ENCODE data around the gene LHPP. TPM values are rescaled to one million over a fixed set of nuclear protein-coding genes. Genes with fewer than 3 reads are reported as not detected.

LHPP gene
- total and polyA plus RNA-seq, 9 donors, result 4.3 to 19.9 (median 12.6) TPM

GRCh38 chr10:124564881-124565280 lies 103.3 kb downstream of the LHPP start:
- Histone ChIP-seq H3K4me1 (ENCODE audit: insufficient read depth) (peaks cover 5% of the 10 kb centered on the region), H3K9me3 (no peaks in the 10 kb centered on the region), H3K4me3 (no peak overlapping the region), H3K36me3 (no peaks in the 10 kb centered on the region), H3K27me3 (no peaks in the 10 kb centered on the region), H3K27ac (no peak overlapping the region)
- intact Hi-C loops (cut with DNase I), result no loop called here
- peak in 1 of 5 donors; percentile 23 for DNase-seq
- 44 to 57% (median 45%) methylated on average over 9 of the region's 9 CpGs for WGBS, 3 donors
- no peak for TF ChIP-seq POLR2A (IDR thresholded peaks at IDR 0.05)
- TF ChIP-seq EP300 (IDR thresholded peaks at IDR 0.05), result no peak
- no peak for TF ChIP-seq CTCF (IDR thresholded peaks at IDR 0.05)

DNA sequence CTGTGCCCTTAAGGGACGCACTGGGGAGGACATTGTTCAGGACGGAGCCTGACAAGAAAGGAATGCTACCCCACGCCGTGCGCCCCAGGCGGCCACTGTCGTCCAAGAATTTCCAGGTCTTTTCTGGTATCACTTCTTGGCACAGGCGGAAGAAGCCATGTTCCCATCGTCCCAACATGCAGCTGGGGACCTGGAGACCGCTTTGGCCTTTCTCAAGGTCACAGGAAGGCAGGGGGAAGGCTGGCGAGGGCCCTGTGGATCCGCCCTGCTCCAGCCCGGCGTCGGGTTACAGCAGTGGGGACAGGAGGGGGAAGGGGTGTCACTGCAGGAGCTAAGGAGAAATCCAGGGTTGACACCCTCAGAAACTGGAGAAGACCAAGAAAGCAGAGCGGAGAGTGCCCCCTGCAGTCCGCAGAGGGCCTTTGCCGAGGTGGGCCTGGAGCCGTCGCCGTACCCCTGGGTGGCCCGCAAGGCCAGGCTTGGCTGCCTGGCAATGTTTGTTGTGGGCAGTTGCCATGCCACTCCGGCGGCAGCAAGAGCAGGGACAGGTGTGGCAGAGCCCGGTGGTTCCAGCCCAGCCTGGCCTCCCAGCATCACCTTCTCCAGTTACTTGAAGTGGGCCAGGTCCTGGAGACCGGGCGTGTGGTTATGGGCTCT lies 104.1 kb downstream of the LHPP start:
- WGBS, 3 donors, result 68 to 75% (median 70%) methylated on average over 25 to 27 of the region's 27 CpGs
- peak in 1 of 5 donors; percentile 31 for DNase-seq

GRCh38 chr10:124566222-124566888 lies 104.7 kb downstream of the LHPP start:
- 91 to 95% (median 94%) methylated on average over 9 of the region's 9 CpGs for WGBS, 3 donors
- intact Hi-C loops (cut with DNase I), result no loop called here
- TF ChIP-seq POLR2A (IDR thresholded peaks at IDR 0.05) (no peak), CTCF (IDR thresholded peaks at IDR 0.05) (no peak), EP300 (IDR thresholded peaks at IDR 0.05) (no peak)
- Histone ChIP-seq H3K4me1 (ENCODE audit: insufficient read depth) (no peaks in the 10 kb centered on the region), H3K4me3 (no peak overlapping the region), H3K27ac (no peak overlapping the region), H3K9me3 (no peaks in the 10 kb centered on the region), H3K27me3 (no peaks in the 10 kb centered on the region), H3K36me3 (no peaks in the 10 kb centered on the region)
- DNase-seq, result peak in 1 of 5 donors; percentile 23

More for the DNA sequence above, 104.1 kb downstream of the LHPP start:
- Histone ChIP-seq H3K9me3 (no peaks in the 10 kb centered on the region), H3K36me3 (no peaks in the 10 kb centered on the region), H3K27ac (no peak overlapping the region), H3K4me3 (no peak overlapping the region), H3K27me3 (no peaks in the 10 kb centered on the region), H3K4me1 (ENCODE audit: insufficient read depth) (peaks cover 3% of the 10 kb centered on the region)
- no peak for TF ChIP-seq POLR2A (IDR thresholded peaks at IDR 0.05)
- no peak for TF ChIP-seq EP300 (IDR thresholded peaks at IDR 0.05)
- intact Hi-C loops (cut with DNase I), result no loop called here

DNA sequence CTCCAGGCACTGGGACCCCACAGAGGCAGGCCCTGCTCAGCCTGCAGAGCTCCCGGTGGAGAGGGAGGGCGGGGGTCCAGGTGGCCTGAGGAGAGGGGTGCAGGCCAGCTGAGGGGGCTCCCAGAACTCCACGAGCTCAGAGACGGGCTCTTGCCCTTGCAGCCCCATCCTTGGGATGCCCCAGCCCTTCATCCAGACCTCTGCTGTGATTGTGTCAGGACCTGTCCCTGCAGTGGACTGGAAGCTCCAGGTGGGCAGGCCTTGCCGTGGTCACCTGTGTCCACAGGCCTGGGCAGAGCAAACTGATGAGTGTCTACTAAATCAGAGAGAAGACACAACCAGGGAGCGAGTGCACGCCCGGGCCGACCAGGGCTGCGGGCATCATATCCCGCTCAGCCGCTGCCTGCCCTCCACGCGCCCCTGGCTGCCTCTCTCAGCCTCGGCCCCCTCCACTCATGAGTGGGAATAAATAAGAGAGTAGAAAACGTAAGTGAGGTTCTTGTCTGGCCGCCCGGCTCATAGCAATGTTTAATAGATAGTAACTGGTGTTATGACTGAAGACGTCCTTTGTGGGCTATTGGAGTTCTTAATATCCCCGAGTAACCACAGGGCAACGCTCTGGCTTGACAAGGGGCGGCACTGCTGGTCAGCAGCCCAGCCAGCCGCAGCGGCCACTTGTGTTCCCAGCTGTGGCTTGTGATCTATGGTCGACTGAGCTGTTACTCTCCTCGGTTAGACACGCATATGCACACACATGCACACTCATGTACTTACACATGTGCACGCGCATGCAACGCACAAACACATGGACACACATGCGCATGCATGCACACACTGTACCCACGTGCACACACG lies 105.6 kb downstream of the LHPP start:
- Histone ChIP-seq H3K36me3 (no peaks in the 10 kb centered on the region), H3K4me1 (ENCODE audit: insufficient read depth) (no peaks in the 10 kb centered on the region), H3K27ac (no peak overlapping the region), H3K9me3 (no peaks in the 10 kb centered on the region), H3K4me3 (no peak overlapping the region), H3K27me3 (no peaks in the 10 kb centered on the region)
- TF ChIP-seq POLR2A (IDR thresholded peaks at IDR 0.05) (no peak), CTCF (IDR thresholded peaks at IDR 0.05) (no peak), EP300 (IDR thresholded peaks at IDR 0.05) (no peak)
- intact Hi-C loops (cut with DNase I), result no loop called here
- WGBS, 3 donors, result 81 to 91% (median 89%) methylated on average over 31 to 33 of the region's 33 CpGs
- no peak for DNase-seq
